ENCODE measurements around the gene UBFD1. TPM values are rescaled to one million over a fixed set of nuclear protein-coding genes. Genes with fewer than 3 reads are reported as not detected.
A peak's percentile ranks its signal among the peaks of the same experiment; 100 is the strongest.

Gene UBFD1
- 13.7 TPM for total RNA-seq (2013)
- polyA plus RNA-seq (1 to 10 TPM; 8.0 to 8.9 (median 8.0) TPM), polyA minus RNA-seq (7.3 and 8.7 TPM in 2 replicates), total RNA-seq (8.1 to 27.7 (median 12.9) reads per million in 11 experiments)

GRCh38 chr16:23556881-23557778, at the start of gene UBFD1, which contains the start of gene EARS2:
Gene UBFD1 (plus strand): TSS chr16:23557727. CDS start chr16:23557743, 16 bp downstream.
Gene EARS2 (minus strand): TSS chr16:23557350. CDS start chr16:23557343, 7 bp downstream.
- H3K27ac ChIP-seq (ENCODE audit: low read depth in 1 of 2, low read length in 2 of 2), result peak within 1 kb of the TSS; percentile 47 to 82
- peaks cover 26 to 41% of the 10 kb centered on the region in 2 donors for H3K36me3 ChIP-seq (replicated peaks in 1 of 2; ENCODE audit: control insufficient read depth in 1 of 2, insufficient read depth in 2 of 2, low read length in 2 of 2)
- peaks cover 15 to 22% of the 10 kb centered on the region in 2 donors for H3K4me1 ChIP-seq (ENCODE audit: control insufficient read depth in 1 of 2, insufficient read depth in 2 of 2, low read length in 2 of 2)
- Mint-ChIP-seq H3K9me3 (peaks cover 0 to 3% (median 0%) of the 10 kb centered on the region in 7 donors), H3K4me1 (peaks cover 21% of the 10 kb centered on the region), H3K36me3 (peaks cover 25 to 30% of the 10 kb centered on the region in 2 donors), H3K27ac (peak within 1 kb of the TSS; percentile 87 to 95 (median 91)), H3K27me3 (ENCODE audit: low read depth in 3 of 3) (peaks cover 0 to 2% (median 0%) of the 10 kb centered on the region in 3 donors), H3K4me3 (peak within 1 kb of the TSS; percentile 87 to 88)
- intact Hi-C loops (cut with micrococcal nuclease), result loop anchor here (1.0 to 5.0 kb wide), 3 partner anchors 39 to 105 kb away; partner anchors contain the start of genes COG7 (in 1 of the 2) and NDUFAB1 (in 1 of the 2)
- H2AFZ ChIP-seq (ENCODE audit: insufficient read depth, low read depth, low read length, poor library complexity, severe bottlenecking), result peak within 1 kb of the TSS; percentile 92
- peak within 1 kb of the TSS; percentile 85 for H3K4me2 ChIP-seq (replicated peaks; ENCODE audit: extremely low read depth, low read length, poor library complexity, severe bottlenecking)
- peak within 1 kb of the TSS; percentile 84 for H3K9ac ChIP-seq (ENCODE audit: insufficient read depth, low read length, poor library complexity, severe bottlenecking)
- peak; percentile 96 to 98 (median 97) for DNase-seq
- 1% methylated on average over 58 of the region's 65 CpGs for WGBS (ENCODE audit: insufficient coverage)
- no peaks in the 10 kb centered on the region for H3K27me3 ChIP-seq (ENCODE audit: control insufficient read depth in 2 of 2, insufficient read depth in 2 of 2, low read length in 2 of 2)
- H3K9me3 ChIP-seq (replicated peaks in 1 of 2; ENCODE audit: control insufficient read depth in 1 of 2, insufficient read depth in 1 of 2, low read length in 2 of 2), result no peaks in the 10 kb centered on the region
- H4K20me1 ChIP-seq (ENCODE audit: insufficient read depth, low read length), result no peaks in the 10 kb centered on the region
- peaks cover 21% of the 10 kb centered on the region for H3K79me2 ChIP-seq (ENCODE audit: insufficient read depth, low read length)
- TF ChIP-seq CTCF (IDR thresholded peaks at IDR 0.05), result peak; percentile 96
- peak within 1 kb of the TSS; percentile 59 to 87 (median 70) for H3K4me3 ChIP-seq (replicated peaks in 1 of 3; ENCODE audit: low read depth in 2 of 3, low read length in 3 of 3)
